ENCODE measurements around the gene MYOZ3. TPM values are rescaled to one million over a fixed set of nuclear protein-coding genes. Genes with fewer than 3 reads are reported as not detected.
A peak's percentile ranks its signal among the peaks of the same experiment; 100 is the strongest.

MYOZ3 gene
- total and polyA plus RNA-seq, 12 donors, result 0.12 to 1.9 (median 0.45) TPM; not detected in 1

GRCh38 chr5:150656191-150657132 is 4.6 kb upstream of the MYOZ3 start:
- intact Hi-C loops (cut with DNase I), result loop anchor here (5.0 kb wide), 1 partner anchor 94 kb away; no protein-coding TSS in a partner anchor

GRCh38 chr5:150658121-150658520 is 2.9 kb upstream of the MYOZ3 start:
- WGBS, 4 donors, result 84 to 94% (median 92%) methylated on average over 4 of the region's 4 CpGs
- Histone ChIP-seq H3K36me3 (replicated peaks in 1 of 2) (peaks cover 0 to 4% of the 10 kb centered on the region in 2 donors), H3K9me3 (replicated peaks in 1 of 3) (no peaks in the 10 kb centered on the region), H3K4me3 (no peak overlapping the region), H3K27me3 (no peaks in the 10 kb centered on the region), H3K27ac (peak overlapping the region in 3 of 5 donors; percentile 63 to 83 (median 79)), H3K4me1 (replicated peaks in 1 of 2) (peaks cover 12 to 30% of the 10 kb centered on the region in 2 donors)
- TF ChIP-seq, protein P1, sequence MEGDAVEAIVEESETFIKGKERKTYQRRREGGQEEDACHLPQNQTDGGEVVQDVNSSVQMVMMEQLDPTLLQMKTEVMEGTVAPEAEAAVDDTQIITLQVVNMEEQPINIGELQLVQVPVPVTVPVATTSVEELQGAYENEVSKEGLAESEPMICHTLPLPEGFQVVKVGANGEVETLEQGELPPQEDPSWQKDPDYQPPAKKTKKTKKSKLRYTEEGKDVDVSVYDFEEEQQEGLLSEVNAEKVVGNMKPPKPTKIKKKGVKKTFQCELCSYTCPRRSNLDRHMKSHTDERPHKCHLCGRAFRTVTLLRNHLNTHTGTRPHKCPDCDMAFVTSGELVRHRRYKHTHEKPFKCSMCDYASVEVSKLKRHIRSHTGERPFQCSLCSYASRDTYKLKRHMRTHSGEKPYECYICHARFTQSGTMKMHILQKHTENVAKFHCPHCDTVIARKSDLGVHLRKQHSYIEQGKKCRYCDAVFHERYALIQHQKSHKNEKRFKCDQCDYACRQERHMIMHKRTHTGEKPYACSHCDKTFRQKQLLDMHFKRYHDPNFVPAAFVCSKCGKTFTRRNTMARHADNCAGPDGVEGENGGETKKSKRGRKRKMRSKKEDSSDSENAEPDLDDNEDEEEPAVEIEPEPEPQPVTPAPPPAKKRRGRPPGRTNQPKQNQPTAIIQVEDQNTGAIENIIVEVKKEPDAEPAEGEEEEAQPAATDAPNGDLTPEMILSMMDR (IDR thresholded peaks at IDR 0.05), result no peak
- peak in 1 of 2 donors; percentile 6 for TF ChIP-seq POLR2A (IDR thresholded peaks at IDR 0.05)
- intact Hi-C loops (cut with DNase I), result loop anchor here (5.0 kb wide), 1 partner anchor 96 kb away; no protein-coding TSS in a partner anchor
- DNase-seq, result no peak

More at GRCh38 chr5:150656191-150657132, 4.6 kb upstream of the MYOZ3 start:
- 3 to 7% (median 5%) methylated on average over 18 to 99 of the region's 99 CpGs for WGBS, 4 donors
- no peaks in the 10 kb centered on the region for H3K27me3 ChIP-seq
- TF ChIP-seq, protein P1 (IDR thresholded peaks at IDR 0.05), result peak in 5 of 6 experiments; percentile 21 to 79 (median 66)
- no peak for TF ChIP-seq POLR2A (IDR thresholded peaks at IDR 0.05)
- no peaks in the 10 kb centered on the region for H3K9me3 ChIP-seq (replicated peaks in 1 of 3)
- peaks cover 12 to 47% of the 10 kb centered on the region in 2 donors for H3K4me1 ChIP-seq (replicated peaks in 1 of 2)
- peaks cover 0 to 21% of the 10 kb centered on the region in 2 donors for H3K36me3 ChIP-seq (replicated peaks in 1 of 2)
- peak overlapping the region in 4 of 5 donors; percentile 58 to 83 (median 71) for H3K27ac ChIP-seq
- peak; percentile 64 to 86 (median 75) for DNase-seq
- peak overlapping the region in 2 of 4 donors; percentile 20 to 38 for H3K4me3 ChIP-seq

- Histone ChIP-seq H3K27ac (peak overlapping the region in 3 of 5 donors; percentile 63 to 83 (median 79)), H3K4me1 (replicated peaks in 1 of 2) (peaks cover 12 to 24% of the 10 kb centered on the region in 2 donors), H3K36me3 (replicated peaks in 1 of 2) (no peaks in the 10 kb centered on the region), H3K4me3 (no peak overlapping the region), H3K9me3 (replicated peaks in 1 of 3) (no peaks in the 10 kb centered on the region), H3K27me3 (no peaks in the 10 kb centered on the region)
- TF ChIP-seq POLR2A (IDR thresholded peaks at IDR 0.05), result peak in 1 of 2 donors; percentile 7
- TF ChIP-seq, protein P1 (IDR thresholded peaks at IDR 0.05), result no peak
- intact Hi-C loops (cut with DNase I), result loop anchor here (5.0 kb wide), 1 partner anchor 96 kb away; no protein-coding TSS in a partner anchor
- peak in 4 of 7 donors; percentile 26 to 71 (median 55) for DNase-seq
- WGBS, 4 donors, result 28 to 48% (median 32%) methylated on average over 3 of the region's 3 CpGs
These were observed 2.3 kb upstream of the MYOZ3 start for GRCh38 chr5:150658699-150659265.
